Measurements from ENCODE around the gene SLC44A1.
A peak's percentile ranks its signal among the peaks of the same experiment; 100 is the strongest.

SLC44A1 gene

GRCh38 chr9:105346273-105346672, 101.8 kb downstream of the SLC44A1 start:
- TF ChIP-seq, protein P1, sequence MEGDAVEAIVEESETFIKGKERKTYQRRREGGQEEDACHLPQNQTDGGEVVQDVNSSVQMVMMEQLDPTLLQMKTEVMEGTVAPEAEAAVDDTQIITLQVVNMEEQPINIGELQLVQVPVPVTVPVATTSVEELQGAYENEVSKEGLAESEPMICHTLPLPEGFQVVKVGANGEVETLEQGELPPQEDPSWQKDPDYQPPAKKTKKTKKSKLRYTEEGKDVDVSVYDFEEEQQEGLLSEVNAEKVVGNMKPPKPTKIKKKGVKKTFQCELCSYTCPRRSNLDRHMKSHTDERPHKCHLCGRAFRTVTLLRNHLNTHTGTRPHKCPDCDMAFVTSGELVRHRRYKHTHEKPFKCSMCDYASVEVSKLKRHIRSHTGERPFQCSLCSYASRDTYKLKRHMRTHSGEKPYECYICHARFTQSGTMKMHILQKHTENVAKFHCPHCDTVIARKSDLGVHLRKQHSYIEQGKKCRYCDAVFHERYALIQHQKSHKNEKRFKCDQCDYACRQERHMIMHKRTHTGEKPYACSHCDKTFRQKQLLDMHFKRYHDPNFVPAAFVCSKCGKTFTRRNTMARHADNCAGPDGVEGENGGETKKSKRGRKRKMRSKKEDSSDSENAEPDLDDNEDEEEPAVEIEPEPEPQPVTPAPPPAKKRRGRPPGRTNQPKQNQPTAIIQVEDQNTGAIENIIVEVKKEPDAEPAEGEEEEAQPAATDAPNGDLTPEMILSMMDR (IDR thresholded peaks at IDR 0.05; ENCODE audit: control insufficient read depth, insufficient read depth, low read depth, low read length, missing control alignments): no peak
- no peak for DNase-seq (ENCODE audit: low read depth)
- no peak overlapping the region for H3K4me3 ChIP-seq (ENCODE audit: control insufficient read depth, low read depth, low read length)

- DNase-seq (ENCODE audit: low read depth): no peak
- no peak overlapping the region for H3K4me3 ChIP-seq (ENCODE audit: control insufficient read depth, low read depth, low read length)
These were observed 110.0 kb downstream of the SLC44A1 start for GRCh38 chr9:105354448-105354847.

GRCh38 chr9:105355781-105356180, 111.3 kb downstream of the SLC44A1 start:
- DNase-seq (ENCODE audit: low read depth): no peak
- TF ChIP-seq, protein P1 (IDR thresholded peaks at IDR 0.05; ENCODE audit: control insufficient read depth, insufficient read depth, low read depth, low read length, missing control alignments): no peak
- H3K4me3 ChIP-seq (ENCODE audit: control insufficient read depth, low read depth, low read length): no peak overlapping the region

More at GRCh38 chr9:105354448-105354847, 110.0 kb downstream of the SLC44A1 start:
- TF ChIP-seq, protein P1 (IDR thresholded peaks at IDR 0.05; ENCODE audit: control insufficient read depth, insufficient read depth, low read depth, low read length, missing control alignments): no peak

- TF ChIP-seq, protein P1 (IDR thresholded peaks at IDR 0.05; ENCODE audit: control insufficient read depth, insufficient read depth, low read depth, low read length, missing control alignments): no peak
- DNase-seq (ENCODE audit: low read depth): no peak
- no peak overlapping the region for H3K4me3 ChIP-seq (ENCODE audit: control insufficient read depth, low read depth, low read length)
These were observed 113.5 kb downstream of the SLC44A1 start for GRCh38 chr9:105357937-105358336.

DNA sequence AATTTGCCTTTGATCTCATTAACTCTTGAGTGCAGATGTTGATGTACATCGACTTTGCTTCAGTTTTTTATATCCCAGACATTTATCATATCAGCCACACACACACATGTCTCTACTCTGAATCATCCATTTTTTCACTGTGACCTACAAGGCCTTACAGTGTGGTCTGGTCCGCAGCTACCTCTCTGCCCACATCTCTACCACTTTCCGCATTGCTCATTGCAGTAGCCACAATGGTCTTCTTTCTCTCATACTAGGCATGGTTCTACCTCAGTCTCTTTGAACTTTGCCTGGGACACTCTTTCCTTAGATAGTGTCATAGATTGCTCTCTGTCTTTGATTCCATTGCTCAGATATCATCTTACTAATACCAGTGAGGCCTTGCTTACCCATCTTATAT, 115.4 kb downstream of the SLC44A1 start:
- DNase-seq (ENCODE audit: low read depth): peak; percentile 17
- no peak overlapping the region for H3K4me3 ChIP-seq (ENCODE audit: control insufficient read depth, low read depth, low read length)

GRCh38 chr9:105360344-105360743, 115.9 kb downstream of the SLC44A1 start:
- TF ChIP-seq, protein P1 (IDR thresholded peaks at IDR 0.05; ENCODE audit: control insufficient read depth, insufficient read depth, low read depth, low read length, missing control alignments): no peak
- no peak overlapping the region for H3K4me3 ChIP-seq (ENCODE audit: control insufficient read depth, low read depth, low read length)
- no peak for DNase-seq (ENCODE audit: low read depth)

More for the DNA sequence above, 115.4 kb downstream of the SLC44A1 start:
- TF ChIP-seq, protein P1 (IDR thresholded peaks at IDR 0.05; ENCODE audit: control insufficient read depth, insufficient read depth, low read depth, low read length, missing control alignments): no peak

DNA sequence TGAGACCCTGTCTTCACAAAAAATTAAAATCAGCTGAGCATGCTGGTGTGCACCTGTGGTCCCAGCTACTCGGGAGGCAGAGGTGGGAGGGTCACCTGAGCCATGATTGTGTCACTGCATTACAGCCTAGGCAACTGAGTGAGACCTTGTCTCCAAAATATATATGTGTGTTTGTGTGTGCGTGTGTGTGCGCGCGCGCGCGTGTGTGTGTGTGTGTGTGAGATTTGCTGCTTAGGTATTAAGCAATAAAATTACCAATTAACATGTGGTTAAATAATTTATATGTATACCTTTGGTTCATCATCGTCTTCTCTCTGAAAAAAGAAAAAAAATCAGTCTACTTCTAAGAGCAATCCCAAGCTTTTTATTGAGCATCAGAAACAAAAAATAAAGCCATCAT, 117.4 kb downstream of the SLC44A1 start:
- TF ChIP-seq, protein P1 (IDR thresholded peaks at IDR 0.05; ENCODE audit: control insufficient read depth, insufficient read depth, low read depth, low read length, missing control alignments): no peak
- H3K4me3 ChIP-seq (ENCODE audit: control insufficient read depth, low read depth, low read length): no peak overlapping the region
- DNase-seq (ENCODE audit: low read depth): no peak
